ENCODE data around the gene ADAM12. TPM values are rescaled to one million over a fixed set of nuclear protein-coding genes. Genes with fewer than 3 reads are reported as not detected.
"Not testable (repeated sequence)": the region's sequence is repeated elsewhere in the genome, so short reads cannot be mapped to it uniquely, and the experiment has no call there.

ADAM12 gene
- polyA plus RNA-seq, 1 of the 3 experiments (the other 2 are of a cell fraction), result 25.0 TPM

- H3K9me2 ChIP-seq; POLR2A ChIA-PET; H3K79me2 ChIP-seq (ENCODE audit: insufficient read depth); H3K4me1 ChIP-seq (ENCODE audit: control insufficient read depth in 1 of 2, insufficient read depth in 2 of 2, low read depth in 1 of 2, low read length in 1 of 2); H3F3A ChIP-seq (replicated peaks; ENCODE audit: insufficient read depth); H3K9me3 ChIP-seq; H3K9ac ChIP-seq; H3K4me2 ChIP-seq; CTCF ChIA-PET; H3K27me3 ChIP-seq (ENCODE audit: insufficient read depth); H2AFZ ChIP-seq (ENCODE audit: low read depth); H4K20me1 ChIP-seq (ENCODE audit: insufficient read depth); H3K4me3 ChIP-seq (ENCODE audit: low read depth in 2 of 2, low read length in 1 of 2); DNase-seq; H3K36me3 ChIP-seq (replicated peaks in 1 of 2; ENCODE audit: control insufficient read depth in 1 of 2, insufficient read depth in 2 of 2, low read length in 1 of 2); H3K27ac ChIP-seq (ENCODE audit: low read depth in 2 of 2, low read length in 1 of 2): not testable (repeated sequence)
- 89% methylated on average over 11 of the region's 36 CpGs for WGBS (ENCODE audit: low lambda C conversion rate)
Observed at GRCh38 chr10:125970077-125970630, 418.1 kb downstream of the ADAM12 start.

GRCh38 chr10:125967533-125967932 is 420.7 kb downstream of the ADAM12 start:
- Histone ChIP-seq H3K9ac (no peak overlapping the region), H3K27me3 (ENCODE audit: insufficient read depth) (no peaks in the 10 kb centered on the region), H3K4me1 (ENCODE audit: control insufficient read depth in 1 of 2, insufficient read depth in 2 of 2, low read depth in 1 of 2, low read length in 1 of 2) (no peaks in the 10 kb centered on the region), H2AFZ (ENCODE audit: low read depth) (no peak overlapping the region), H4K20me1 (ENCODE audit: insufficient read depth) (no peaks in the 10 kb centered on the region), H3F3A (replicated peaks; ENCODE audit: insufficient read depth) (no peaks in the 10 kb centered on the region), H3K9me2 (no peaks in the 10 kb centered on the region), H3K36me3 (replicated peaks in 1 of 2; ENCODE audit: control insufficient read depth in 1 of 2, insufficient read depth in 2 of 2, low read length in 1 of 2) (no peaks in the 10 kb centered on the region), H3K27ac (ENCODE audit: low read depth in 2 of 2, low read length in 1 of 2) (no peak overlapping the region), H3K79me2 (ENCODE audit: insufficient read depth) (no peaks in the 10 kb centered on the region), H3K9me3 (no peaks in the 10 kb centered on the region; the same call in 1 of the 2 replicates), H3K4me2 (no peak overlapping the region), H3K4me3 (ENCODE audit: low read depth in 2 of 2, low read length in 1 of 2) (no peak overlapping the region)
- 55% methylated on average over 1 of the region's 1 CpG for WGBS (ENCODE audit: low lambda C conversion rate)
- no peak for TF ChIP-seq USF2 (IDR thresholded peaks at IDR 0.05; ENCODE audit: borderline replicate concordance, low read depth, low read length)
- no peak for TF ChIP-seq NRF1 (IDR thresholded peaks at IDR 0.05; ENCODE audit: low read depth, low read length)
- TF ChIP-seq SIN3A (IDR thresholded peaks at IDR 0.05; ENCODE audit: borderline replicate concordance, low read depth, low read length), result no peak
- TF ChIP-seq GATA2 (CRISPR knock-in tag; IDR thresholded peaks at IDR 0.05), result no peak
- no peak for TF ChIP-seq POLR2AphosphoS5 (IDR thresholded peaks at IDR 0.05; ENCODE audit: low read depth, low read length)
- no peak for TF ChIP-seq USF1 (IDR thresholded peaks at IDR 0.05; ENCODE audit: borderline replicate concordance, low read depth)
- no peak for TF ChIP-seq YY1 (IDR thresholded peaks at IDR 0.05; ENCODE audit: low read depth)
- ChIA-PET POLR2A (no interaction called here), CTCF (no interaction called here)
- DNase-seq, result no peak

- POLR2A ChIA-PET, result no interaction called here
- no peak overlapping the region for H3K27ac ChIP-seq (ENCODE audit: low read depth in 2 of 2, low read length in 1 of 2)
- H4K20me1 ChIP-seq (ENCODE audit: insufficient read depth), result no peaks in the 10 kb centered on the region
- no peaks in the 10 kb centered on the region for H3K36me3 ChIP-seq (replicated peaks in 1 of 2; ENCODE audit: control insufficient read depth in 1 of 2, insufficient read depth in 2 of 2, low read length in 1 of 2)
- no peaks in the 10 kb centered on the region for H3K9me2 ChIP-seq
- no peak for DNase-seq
- H3K4me2 ChIP-seq, result no peak overlapping the region
- no peak overlapping the region for H3K9ac ChIP-seq
- CTCF ChIA-PET, result no interaction called here
- H2AFZ ChIP-seq (ENCODE audit: low read depth), result no peak overlapping the region
- no peaks in the 10 kb centered on the region for H3K79me2 ChIP-seq (ENCODE audit: insufficient read depth)
- H3F3A ChIP-seq (replicated peaks; ENCODE audit: insufficient read depth), result no peaks in the 10 kb centered on the region
- H3K4me3 ChIP-seq (ENCODE audit: low read depth in 2 of 2, low read length in 1 of 2), result no peak overlapping the region
- 92% methylated on average over 2 of the region's 2 CpGs for WGBS (ENCODE audit: low lambda C conversion rate)
- H3K27me3 ChIP-seq (ENCODE audit: insufficient read depth), result no peaks in the 10 kb centered on the region
- no peaks in the 10 kb centered on the region for H3K4me1 ChIP-seq (ENCODE audit: control insufficient read depth in 1 of 2, insufficient read depth in 2 of 2, low read depth in 1 of 2, low read length in 1 of 2)
- TF ChIP-seq ZBTB33 (IDR thresholded peaks at IDR 0.05; ENCODE audit: borderline replicate concordance, low read depth), result no peak
- no peak for TF ChIP-seq NRF1 (IDR thresholded peaks at IDR 0.05; ENCODE audit: low read depth, low read length)
- TF ChIP-seq RAD21 (IDR thresholded peaks at IDR 0.05; ENCODE audit: low read length), result no peak
- no peak for TF ChIP-seq POLR2AphosphoS5 (IDR thresholded peaks at IDR 0.05; ENCODE audit: low read depth, low read length)
- no peaks in the 10 kb centered on the region; the same call in 1 of the 2 replicates for H3K9me3 ChIP-seq
Observed at GRCh38 chr10:125964558-125964957, 423.7 kb downstream of the ADAM12 start.

Data from SK-N-SH (cell line).